ENCODE measurements around the gene IL1R2. TPM values are rescaled to one million over a fixed set of nuclear protein-coding genes. Genes with fewer than 3 reads are reported as not detected.
"Not testable (repeated sequence)": the region's sequence is repeated elsewhere in the genome, so short reads cannot be mapped to it uniquely, and the experiment has no call there.

The IL1R2 gene
- total RNA-seq, 2 donors from 2014 or later: 6.9 to 11.4 TPM

DNA sequence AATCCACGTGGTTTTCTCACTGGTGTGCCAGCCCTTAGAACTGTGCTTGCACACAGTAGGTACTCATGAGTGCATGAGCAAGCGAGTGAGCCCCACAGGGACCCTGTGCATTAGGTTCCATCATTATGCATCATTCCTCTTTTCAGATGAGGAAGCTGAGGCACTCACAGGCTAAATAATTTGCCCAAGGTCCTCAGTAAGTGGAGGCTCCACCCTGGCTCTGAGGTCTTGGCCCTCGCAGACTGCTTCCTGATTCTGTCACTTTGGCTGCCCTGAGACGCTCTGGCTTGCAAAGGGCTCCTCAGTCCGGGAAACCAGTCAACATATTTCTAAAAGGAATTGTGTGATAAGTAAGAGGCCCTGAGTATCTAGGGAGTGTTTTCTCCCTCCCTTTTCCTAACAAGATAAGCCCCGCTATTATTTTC is 71.7 kb downstream of the IL1R2 start:
- Histone ChIP-seq H3K9me3 (no peaks in the 10 kb centered on the region), H3K27ac (peak overlapping the region; percentile 77 to 80), H3K36me3 (no peaks in the 10 kb centered on the region), H3K4me1 (replicated peaks) (peaks cover 11% of the 10 kb centered on the region), H3K4me3 (no peak overlapping the region), H3K27me3 (replicated peaks; ENCODE audit: insufficient read depth) (no peaks in the 10 kb centered on the region)
- WGBS: 40% methylated on average over 6 of the region's 6 CpGs
- intact Hi-C loops (cut with DNase I): loop anchor here (5.0 kb wide), 1 partner anchor 36 kb away; no protein-coding TSS in a partner anchor
- no peak for DNase-seq (ENCODE audit: low spot score)
- TF ChIP-seq POLR2AphosphoS5 (IDR thresholded peaks at IDR 0.05) (no peak), POLR2A (IDR thresholded peaks at IDR 0.05) (no peak)
- TF ChIP-seq, protein P1, sequence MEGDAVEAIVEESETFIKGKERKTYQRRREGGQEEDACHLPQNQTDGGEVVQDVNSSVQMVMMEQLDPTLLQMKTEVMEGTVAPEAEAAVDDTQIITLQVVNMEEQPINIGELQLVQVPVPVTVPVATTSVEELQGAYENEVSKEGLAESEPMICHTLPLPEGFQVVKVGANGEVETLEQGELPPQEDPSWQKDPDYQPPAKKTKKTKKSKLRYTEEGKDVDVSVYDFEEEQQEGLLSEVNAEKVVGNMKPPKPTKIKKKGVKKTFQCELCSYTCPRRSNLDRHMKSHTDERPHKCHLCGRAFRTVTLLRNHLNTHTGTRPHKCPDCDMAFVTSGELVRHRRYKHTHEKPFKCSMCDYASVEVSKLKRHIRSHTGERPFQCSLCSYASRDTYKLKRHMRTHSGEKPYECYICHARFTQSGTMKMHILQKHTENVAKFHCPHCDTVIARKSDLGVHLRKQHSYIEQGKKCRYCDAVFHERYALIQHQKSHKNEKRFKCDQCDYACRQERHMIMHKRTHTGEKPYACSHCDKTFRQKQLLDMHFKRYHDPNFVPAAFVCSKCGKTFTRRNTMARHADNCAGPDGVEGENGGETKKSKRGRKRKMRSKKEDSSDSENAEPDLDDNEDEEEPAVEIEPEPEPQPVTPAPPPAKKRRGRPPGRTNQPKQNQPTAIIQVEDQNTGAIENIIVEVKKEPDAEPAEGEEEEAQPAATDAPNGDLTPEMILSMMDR (IDR thresholded peaks at IDR 0.05): no peak

DNA sequence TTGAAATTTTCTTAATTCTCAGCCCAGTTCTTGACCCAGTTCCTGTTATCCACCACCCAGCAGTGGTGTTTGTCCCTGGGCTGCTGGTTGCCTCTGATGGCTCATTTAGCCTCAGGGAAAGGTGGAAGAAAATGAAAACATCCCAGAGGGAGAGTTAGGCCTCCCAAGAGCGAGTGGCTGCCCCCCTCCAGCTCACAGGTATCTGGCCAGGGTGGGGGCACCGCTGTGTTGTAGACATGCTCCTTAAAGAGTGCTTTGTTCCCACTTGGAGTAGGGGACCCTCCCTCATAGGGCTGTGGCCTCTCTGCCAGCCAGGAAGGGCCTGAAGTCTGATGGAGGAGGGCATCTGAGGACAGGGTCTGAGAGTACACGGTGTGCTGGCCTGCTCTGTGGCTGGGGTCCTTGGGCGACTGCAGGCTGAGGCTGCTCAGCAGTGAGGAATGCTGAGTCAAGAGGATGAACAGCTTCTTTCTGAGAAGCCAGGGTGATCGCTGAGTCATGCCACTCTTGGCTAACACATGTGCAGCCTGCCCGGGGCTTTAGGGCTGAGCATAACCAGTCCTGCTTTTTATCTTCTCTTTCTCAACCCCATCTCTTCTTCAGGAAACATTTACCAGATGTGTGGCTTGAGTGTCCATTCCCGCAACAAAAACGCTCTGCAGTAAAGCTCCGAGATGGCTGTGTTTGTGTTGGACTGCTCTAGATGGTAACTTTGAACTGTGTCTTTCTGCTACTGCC is 72.3 kb downstream of the IL1R2 start:
- Histone ChIP-seq H3K27ac (peak overlapping the region; percentile 77 to 80), H3K4me3 (no peak overlapping the region), H3K4me1 (replicated peaks) (peaks cover 11% of the 10 kb centered on the region), H3K36me3 (no peaks in the 10 kb centered on the region), H3K9me3 (no peaks in the 10 kb centered on the region), H3K27me3 (replicated peaks; ENCODE audit: insufficient read depth) (no peaks in the 10 kb centered on the region)
- WGBS: 25% methylated on average over 9 of the region's 9 CpGs
- intact Hi-C loops (cut with DNase I): loop anchor here (5.0 kb wide), 1 partner anchor 37 kb away; no protein-coding TSS in a partner anchor
- peak; percentile 81 for DNase-seq (ENCODE audit: low spot score)
- TF ChIP-seq POLR2A (IDR thresholded peaks at IDR 0.05) (no peak), POLR2AphosphoS5 (IDR thresholded peaks at IDR 0.05) (peak; percentile 84)

DNA sequence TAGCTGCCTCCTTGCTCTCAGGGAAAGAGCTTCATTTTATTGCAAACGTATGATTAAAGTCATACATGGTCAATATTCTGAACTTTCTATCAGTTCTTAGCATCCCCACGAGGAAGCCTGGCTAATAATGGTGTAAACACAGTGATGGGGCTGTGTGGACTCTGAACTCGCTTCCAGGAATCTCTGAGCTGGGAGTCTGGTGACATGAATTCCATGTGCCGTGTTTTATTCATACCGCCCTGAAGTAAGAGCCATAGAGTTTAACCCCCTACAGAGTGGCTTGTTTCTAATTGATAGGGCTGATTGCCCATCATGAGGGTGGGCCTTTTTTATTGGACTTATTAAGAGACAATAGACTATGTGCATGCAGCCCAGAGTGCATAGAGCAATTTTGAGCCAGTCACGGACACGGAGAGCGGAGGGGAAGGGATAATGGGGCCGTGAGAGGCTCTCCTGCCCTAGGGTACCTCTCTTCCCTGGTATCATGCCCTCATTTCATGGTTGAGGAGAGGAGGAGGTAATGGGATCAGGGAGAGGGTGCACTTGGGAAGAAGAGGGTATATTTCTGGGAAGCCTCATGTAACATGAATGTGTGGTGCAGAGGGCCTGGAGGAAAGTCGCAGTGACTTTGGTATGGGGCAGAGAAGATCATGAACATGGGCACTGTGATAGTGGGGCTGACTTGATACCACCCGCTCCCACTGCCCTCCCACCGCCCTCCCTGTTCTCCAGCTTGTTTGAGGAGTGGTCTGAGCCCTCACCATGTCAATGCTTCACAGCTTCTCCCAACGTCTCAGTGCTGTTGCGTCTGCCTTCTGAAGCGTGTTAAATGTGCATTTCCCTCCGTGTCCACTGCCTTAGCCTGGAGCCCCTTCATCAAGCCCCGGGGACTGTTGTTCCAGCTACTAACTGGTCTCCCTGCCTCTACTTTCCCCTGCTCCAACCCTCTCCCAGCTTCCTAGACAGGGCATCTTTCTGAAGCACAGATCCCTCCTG is 73.2 kb downstream of the IL1R2 start:
- 75% methylated on average over 17 of the region's 17 CpGs for WGBS
- H3K9me3 ChIP-seq: no peaks in the 10 kb centered on the region
- H3K4me3 ChIP-seq: no peak overlapping the region
- peaks cover 11% of the 10 kb centered on the region for H3K4me1 ChIP-seq (replicated peaks)
- peak overlapping the region; percentile 77 to 80 for H3K27ac ChIP-seq
- intact Hi-C loops (cut with DNase I): loop anchor here (5.0 kb wide), 1 partner anchor 38 kb away; no protein-coding TSS in a partner anchor
- TF ChIP-seq POLR2AphosphoS5 (IDR thresholded peaks at IDR 0.05) (no peak), POLR2A (IDR thresholded peaks at IDR 0.05) (no peak)
- TF ChIP-seq, protein P1 (IDR thresholded peaks at IDR 0.05): no peak
- no peaks in the 10 kb centered on the region for H3K27me3 ChIP-seq (replicated peaks; ENCODE audit: insufficient read depth)
- no peak for DNase-seq (ENCODE audit: low spot score)
- H3K36me3 ChIP-seq: no peaks in the 10 kb centered on the region

DNA sequence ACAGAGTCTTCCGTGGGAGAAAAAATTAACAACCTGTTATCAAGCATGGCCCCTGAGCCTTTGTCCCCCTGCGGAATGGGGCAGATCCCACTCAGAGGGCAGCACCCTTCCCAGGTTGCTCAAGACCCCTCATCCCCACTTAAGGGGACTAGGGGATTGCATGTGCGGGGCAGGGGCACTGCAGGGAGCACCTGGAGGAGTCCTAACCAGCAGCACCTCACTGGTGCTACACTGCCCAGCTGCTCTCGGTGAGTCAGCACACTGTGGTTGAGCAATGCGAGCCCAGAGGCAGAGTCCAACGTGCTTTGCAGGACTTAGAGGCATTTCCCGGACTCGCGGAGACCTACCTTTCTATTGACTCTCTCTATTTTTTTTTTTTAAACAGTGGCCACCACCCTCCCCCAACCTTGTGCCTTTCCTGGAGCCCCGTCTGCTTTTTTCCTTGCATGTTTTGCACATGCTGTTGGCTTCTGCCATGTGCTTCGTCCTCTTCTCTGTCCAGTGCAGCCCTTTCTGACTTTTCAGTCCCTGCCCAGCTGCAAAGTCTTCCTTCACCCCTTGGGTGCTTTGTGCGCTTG is 74.0 kb downstream of the IL1R2 start:
- DNase-seq (ENCODE audit: low spot score): no peak
- no peaks in the 10 kb centered on the region for H3K36me3 ChIP-seq
- H3K4me3 ChIP-seq: no peak overlapping the region
- intact Hi-C loops (cut with DNase I): no loop called here
- peaks cover 11% of the 10 kb centered on the region for H3K4me1 ChIP-seq (replicated peaks)
- 88% methylated on average over 12 of the region's 12 CpGs for WGBS
- H3K27me3 ChIP-seq (replicated peaks; ENCODE audit: insufficient read depth): no peaks in the 10 kb centered on the region
- no peaks in the 10 kb centered on the region for H3K9me3 ChIP-seq
- peak overlapping the region in 1 of 2 donors; percentile 77 for H3K27ac ChIP-seq
- TF ChIP-seq POLR2AphosphoS5 (IDR thresholded peaks at IDR 0.05): no peak
- TF ChIP-seq, protein P1 (IDR thresholded peaks at IDR 0.05): no peak
- TF ChIP-seq POLR2A (IDR thresholded peaks at IDR 0.05): no peak

DNA sequence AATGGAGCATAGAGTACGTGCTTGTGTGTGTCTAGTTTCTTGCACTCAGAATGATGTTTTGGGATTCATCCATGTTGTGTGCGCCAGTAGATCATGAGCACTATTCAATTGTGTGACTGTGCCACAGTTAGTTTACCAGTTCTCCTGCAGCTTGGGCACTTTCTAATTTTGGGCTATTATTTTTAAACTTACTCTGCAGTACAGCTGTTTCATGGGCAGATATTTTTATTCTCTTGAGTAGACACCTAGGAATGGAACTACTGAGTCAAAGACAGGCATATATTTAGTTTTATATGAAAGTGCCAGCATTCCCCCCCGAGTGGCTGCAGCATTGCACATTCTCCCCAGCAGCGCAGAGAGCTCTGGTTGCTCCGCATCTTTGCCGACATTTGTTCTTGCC is 74.8 kb downstream of the IL1R2 start:
- WGBS: 97% methylated on average over 6 of the region's 6 CpGs
- Histone ChIP-seq H3K4me1 (replicated peaks) (peaks cover 11% of the 10 kb centered on the region), H3K27ac (no peak overlapping the region), H3K36me3 (no peaks in the 10 kb centered on the region), H3K9me3 (no peaks in the 10 kb centered on the region), H3K27me3 (replicated peaks; ENCODE audit: insufficient read depth) (no peaks in the 10 kb centered on the region), H3K4me3 (no peak overlapping the region)
- intact Hi-C loops (cut with DNase I): no loop called here
- TF ChIP-seq POLR2AphosphoS5 (IDR thresholded peaks at IDR 0.05): no peak
- TF ChIP-seq POLR2A (IDR thresholded peaks at IDR 0.05): no peak
- TF ChIP-seq, protein P1 (IDR thresholded peaks at IDR 0.05): no peak
- no peak for DNase-seq (ENCODE audit: low spot score)

DNA sequence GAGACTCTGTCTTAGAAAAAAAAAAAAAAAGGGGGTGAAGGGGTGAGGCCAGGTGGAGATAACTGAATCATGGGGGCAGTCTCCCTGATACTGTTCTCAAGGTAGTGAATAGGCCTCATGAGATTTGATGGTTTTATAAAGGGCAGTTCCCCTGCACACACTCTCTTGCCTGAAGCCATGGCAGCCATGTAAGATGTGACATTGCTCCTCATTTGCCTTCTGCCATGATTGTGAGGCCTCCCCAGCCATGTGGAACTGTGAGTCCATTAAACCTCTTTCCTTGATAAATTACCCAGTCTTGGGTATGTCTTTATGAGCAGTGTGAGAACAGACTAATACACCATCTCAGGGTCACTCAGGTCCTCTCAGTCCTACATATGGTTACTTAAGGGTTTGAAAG is 76.4 kb downstream of the IL1R2 start:
- H3K9me3 ChIP-seq; intact Hi-C loops (cut with DNase I); H3K27me3 ChIP-seq (replicated peaks; ENCODE audit: insufficient read depth); H3K36me3 ChIP-seq; DNase-seq (ENCODE audit: low spot score); H3K27ac ChIP-seq; H3K4me3 ChIP-seq: not testable (repeated sequence)
- peaks cover 11% of the 10 kb centered on the region for H3K4me1 ChIP-seq (replicated peaks)

Data from prostate gland (tissue), 2 donors.